Progenitor cell of endocrine pancreas (in vitro differentiated cells): Measurements from ENCODE around the gene PLPPR4. TPM values are rescaled to one million over a fixed set of nuclear protein-coding genes. Genes with fewer than 3 reads are reported as not detected.

Source experiments
- DNase-seq: peaks from one replicate; pipeline ENCODE4 v3.0.0; 2021; ENCODE audit warnings: low spot score; ENCODE audit not compliant: unreplicated experiment
- H3K27ac Mint-ChIP-seq: 2 replicates; pipeline ENCODE4 v1.8.0; 2021; ENCODE audit warnings: mild to moderate bottlenecking, moderate library complexity, mixed read lengths
- H3K27me3 Mint-ChIP-seq: 2 replicates; pipeline ENCODE4 v1.8.0; 2021; ENCODE audit warnings: mixed read lengths
- H3K36me3 Mint-ChIP-seq: 2 replicates; pipeline ENCODE4 v1.8.0; 2022; ENCODE audit warnings: mixed read lengths; ENCODE audit not compliant: insufficient read depth
- H3K4me1 Mint-ChIP-seq: 2 replicates; pipeline ENCODE4 v1.8.0; 2021; ENCODE audit warnings: low read depth, mixed read lengths
- H3K4me3 Mint-ChIP-seq: 2 replicates; pipeline ENCODE4 v1.8.0; 2021; ENCODE audit warnings: low read depth, mild to moderate bottlenecking, moderate library complexity, mixed read lengths
- H3K9me3 Mint-ChIP-seq: 2 replicates; pipeline ENCODE4 v1.8.0; 2021; ENCODE audit warnings: low read depth, mixed read lengths
- total RNA-seq: library from RNA; stranded (reverse); gene quantifications from 2 replicates; pipeline ENCODE4 v1.2.1, GENCODE V29; 2021
- TF ChIP-seq, protein P1 (sequence below): fragments of 200-600 bp; sonication (generic); IDR thresholded peaks from one replicate; pipeline ENCODE4 v1.5.0; 2021; ENCODE audit warnings: antibody characterized with exemption, mild to moderate bottlenecking; ENCODE audit not compliant: unreplicated experiment

Gene PLPPR4
- total RNA-seq, 1 donor from 2014 or later = 0.31 TPM

DNA sequence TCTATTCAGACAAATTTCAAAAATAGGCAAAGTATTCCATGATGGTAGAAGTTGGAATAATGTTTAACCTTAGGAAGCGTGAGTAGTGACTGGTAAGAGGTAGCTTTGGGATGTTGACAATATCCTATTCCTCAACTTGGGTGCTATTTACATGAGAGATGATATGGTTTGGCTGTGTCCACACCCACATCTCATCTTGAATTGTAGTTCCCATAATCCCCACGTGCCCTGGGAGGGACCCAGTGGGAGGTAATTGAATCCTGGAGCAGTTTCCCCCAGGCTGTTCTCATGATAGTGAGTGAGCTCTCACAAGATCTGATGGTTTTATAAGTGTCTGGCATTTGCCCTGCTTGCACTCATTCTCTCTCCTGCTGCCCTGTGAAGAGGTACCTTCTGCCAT, 67.3 kb downstream of the PLPPR4 start:
- no peaks in the 10 kb centered on the region for H3K9me3 Mint-ChIP-seq
- DNase-seq = no peak
- no peaks in the 10 kb centered on the region for H3K36me3 Mint-ChIP-seq
- H3K27me3 Mint-ChIP-seq = no peaks in the 10 kb centered on the region
- TF ChIP-seq, protein P1, sequence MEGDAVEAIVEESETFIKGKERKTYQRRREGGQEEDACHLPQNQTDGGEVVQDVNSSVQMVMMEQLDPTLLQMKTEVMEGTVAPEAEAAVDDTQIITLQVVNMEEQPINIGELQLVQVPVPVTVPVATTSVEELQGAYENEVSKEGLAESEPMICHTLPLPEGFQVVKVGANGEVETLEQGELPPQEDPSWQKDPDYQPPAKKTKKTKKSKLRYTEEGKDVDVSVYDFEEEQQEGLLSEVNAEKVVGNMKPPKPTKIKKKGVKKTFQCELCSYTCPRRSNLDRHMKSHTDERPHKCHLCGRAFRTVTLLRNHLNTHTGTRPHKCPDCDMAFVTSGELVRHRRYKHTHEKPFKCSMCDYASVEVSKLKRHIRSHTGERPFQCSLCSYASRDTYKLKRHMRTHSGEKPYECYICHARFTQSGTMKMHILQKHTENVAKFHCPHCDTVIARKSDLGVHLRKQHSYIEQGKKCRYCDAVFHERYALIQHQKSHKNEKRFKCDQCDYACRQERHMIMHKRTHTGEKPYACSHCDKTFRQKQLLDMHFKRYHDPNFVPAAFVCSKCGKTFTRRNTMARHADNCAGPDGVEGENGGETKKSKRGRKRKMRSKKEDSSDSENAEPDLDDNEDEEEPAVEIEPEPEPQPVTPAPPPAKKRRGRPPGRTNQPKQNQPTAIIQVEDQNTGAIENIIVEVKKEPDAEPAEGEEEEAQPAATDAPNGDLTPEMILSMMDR = no peak
- peaks cover 7% of the 10 kb centered on the region for H3K4me1 Mint-ChIP-seq
- H3K27ac Mint-ChIP-seq = no peak overlapping the region
- H3K4me3 Mint-ChIP-seq = no peak overlapping the region

DNA sequence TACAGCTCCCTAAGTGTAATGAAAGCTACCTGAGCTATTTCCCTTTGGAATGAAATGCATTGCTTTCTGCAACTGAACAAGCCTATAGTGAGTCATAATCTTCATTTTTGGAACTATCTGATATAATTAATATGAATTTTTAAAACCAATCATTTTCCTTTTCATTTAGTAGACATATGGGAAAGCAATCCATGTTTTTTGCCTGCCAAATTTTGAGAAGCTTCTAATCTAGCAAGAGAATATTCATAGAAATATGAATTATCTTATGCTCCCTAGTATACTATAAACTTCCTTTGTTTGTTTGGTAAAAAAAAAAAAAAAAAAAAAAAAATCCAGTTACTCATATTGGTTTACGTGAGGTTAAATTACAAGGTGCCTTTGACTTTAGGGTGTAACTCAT, 68.3 kb downstream of the PLPPR4 start:
- no peak for DNase-seq
- TF ChIP-seq, protein P1 = no peak
- H3K27ac Mint-ChIP-seq = no peak overlapping the region
- H3K4me1 Mint-ChIP-seq = peaks cover 1% of the 10 kb centered on the region
- H3K27me3 Mint-ChIP-seq = no peaks in the 10 kb centered on the region
- H3K9me3 Mint-ChIP-seq = no peaks in the 10 kb centered on the region
- H3K36me3 Mint-ChIP-seq = no peaks in the 10 kb centered on the region
- no peak overlapping the region for H3K4me3 Mint-ChIP-seq

DNA sequence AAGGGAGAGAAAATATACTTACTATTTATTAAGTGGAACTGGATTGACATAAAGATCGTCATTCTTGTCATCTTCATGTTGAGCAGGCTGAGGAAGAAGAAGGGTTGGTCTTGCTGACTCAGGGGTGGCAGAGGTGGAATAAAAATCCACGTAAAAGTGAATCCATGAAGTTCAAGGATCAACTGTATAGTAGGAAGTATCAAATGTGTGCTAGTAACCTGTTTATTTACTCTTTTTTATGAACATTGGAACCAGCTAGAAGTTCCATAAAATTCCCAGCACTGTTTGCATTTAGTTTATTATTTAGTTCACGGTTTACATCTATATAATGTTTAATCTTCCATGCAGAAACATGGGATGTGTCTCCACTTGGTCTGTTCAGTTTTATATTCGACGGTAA, 70.7 kb downstream of the PLPPR4 start:
- DNase-seq = no peak
- H3K4me1 Mint-ChIP-seq = no peaks in the 10 kb centered on the region
- no peaks in the 10 kb centered on the region for H3K27me3 Mint-ChIP-seq
- no peak overlapping the region for H3K4me3 Mint-ChIP-seq
- TF ChIP-seq, protein P1 = no peak
- no peaks in the 10 kb centered on the region for H3K36me3 Mint-ChIP-seq
- H3K27ac Mint-ChIP-seq = no peak overlapping the region
- H3K9me3 Mint-ChIP-seq = no peaks in the 10 kb centered on the region

DNA sequence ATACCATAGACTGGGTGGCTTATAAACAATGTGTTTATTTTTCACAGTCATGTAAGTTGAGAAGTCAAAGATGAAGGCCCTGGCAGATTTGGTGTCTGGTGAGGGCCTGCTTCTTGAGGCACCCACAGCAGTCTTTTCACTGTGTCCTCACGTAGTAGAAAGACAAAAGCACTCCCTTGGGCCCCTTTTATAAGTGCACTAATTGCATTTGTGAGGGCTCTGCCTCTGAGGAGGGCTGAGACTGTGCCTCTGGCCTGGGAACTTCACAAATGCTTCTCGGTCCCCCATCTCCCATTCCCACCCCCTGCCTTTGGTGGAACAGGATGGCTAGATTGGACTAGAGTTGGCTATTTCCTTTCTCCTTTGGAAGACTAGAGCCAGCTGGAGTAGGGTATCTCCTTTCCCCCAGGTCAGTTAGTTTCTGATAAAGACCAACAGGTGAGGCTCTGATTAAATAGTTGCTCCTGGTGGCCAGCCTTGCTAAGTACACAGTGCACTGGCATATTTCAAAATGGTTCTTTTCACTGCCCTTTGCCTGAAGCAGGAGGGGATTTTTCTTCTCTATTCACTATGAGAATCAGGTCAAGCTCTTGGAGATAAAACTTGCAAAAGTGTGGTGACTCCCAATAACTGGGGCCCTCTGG, 82.9 kb downstream of the PLPPR4 start:
- Mint-ChIP-seq H3K27ac (no peak overlapping the region), H3K4me1 (peaks cover 6% of the 10 kb centered on the region), H3K36me3 (no peaks in the 10 kb centered on the region), H3K27me3 (no peaks in the 10 kb centered on the region), H3K4me3 (no peak overlapping the region), H3K9me3 (peaks cover 3% of the 10 kb centered on the region)
- DNase-seq = no peak
- TF ChIP-seq, protein P1 = peak; percentile 35

DNA sequence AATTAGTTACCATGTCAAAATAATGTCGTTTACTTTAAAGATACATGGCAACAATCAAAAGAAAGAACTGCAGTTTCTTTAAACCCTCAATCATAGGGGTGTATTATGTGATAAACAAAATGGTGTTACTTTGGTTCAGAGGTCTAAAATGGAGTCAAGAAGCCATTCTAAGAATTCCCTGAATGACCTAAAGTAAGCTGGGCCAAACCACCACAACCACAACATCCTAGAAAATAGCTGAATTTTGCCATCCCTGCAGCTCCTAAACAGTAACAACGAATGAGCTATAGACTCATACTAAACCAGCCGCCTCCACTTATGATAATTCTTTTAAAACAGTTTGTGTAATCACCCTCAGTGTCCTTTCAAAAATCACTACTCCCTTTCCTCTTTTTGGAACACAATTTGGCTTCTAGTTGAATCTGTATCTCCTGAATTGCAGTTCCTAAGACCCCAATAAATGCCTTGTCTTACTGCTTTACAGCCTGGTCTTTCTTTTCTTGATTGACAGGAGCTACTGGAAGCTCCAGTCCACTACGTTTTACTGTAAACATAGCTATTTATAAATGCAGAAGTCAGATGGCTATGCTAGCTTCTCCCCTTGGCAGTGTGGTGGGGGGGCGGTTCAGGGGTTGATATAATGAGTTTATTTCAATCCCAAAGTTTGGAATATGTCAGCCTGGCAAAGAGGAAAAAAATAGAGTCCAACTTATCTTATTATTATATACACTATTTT, 84.3 kb downstream of the PLPPR4 start:
- TF ChIP-seq, protein P1 = no peak
- Mint-ChIP-seq H3K9me3 (no peaks in the 10 kb centered on the region), H3K36me3 (no peaks in the 10 kb centered on the region), H3K27ac (no peak overlapping the region), H3K4me1 (peaks cover 6% of the 10 kb centered on the region), H3K4me3 (no peak overlapping the region), H3K27me3 (no peaks in the 10 kb centered on the region)
- DNase-seq = no peak
